Ishikawa (cell line): Measurements from ENCODE around the gene RPL38.

Experiments used
- EP300 ChIP-seq: IDR thresholded peaks from 2 replicates; pipeline ENCODE4 v1.6.1; 2012; ENCODE audit warnings: borderline replicate concordance
- TAF1 ChIP-seq: IDR thresholded peaks from 2 replicates; pipeline ENCODE4 v1.6.1; 2012; ENCODE audit warnings: low read depth, mild to moderate bottlenecking
- TEAD4 ChIP-seq: IDR thresholded peaks from 2 replicates; pipeline ENCODE4 v1.6.1; 2012

GRCh38 chr17:74156878-74157277, 46.6 kb upstream of the RPL38 start:
- TF ChIP-seq TEAD4 (no peak), TAF1 (no peak), EP300 (no peak)
